Effector memory CD4-positive, alpha-beta T cell (primary cell): ENCODE results near the gene PLOD1.
"Not testable (repeated sequence)": the region's sequence is repeated elsewhere in the genome, so short reads cannot be mapped to it uniquely, and the experiment has no call there.

Experiments
- DNase-seq, 3 donors: peaks; one replicate each; pipeline ENCODE4 v3.0.0-alpha.2; 2020
- H3K27ac ChIP-seq: 2 replicates; pipeline ENCODE4 v1.7.0; 2013; ENCODE audit warnings: mild to moderate bottlenecking, low read length, moderate library complexity; ENCODE audit not compliant: insufficient read depth, poor library complexity, severe bottlenecking
- H3K27me3 ChIP-seq: replicated peaks from 2 replicates; pipeline ENCODE4 v1.7.0; 2013; ENCODE audit warnings: mild to moderate bottlenecking, low read length; ENCODE audit not compliant: insufficient read depth, control insufficient read depth, poor library complexity, severe bottlenecking
- H3K36me3 ChIP-seq: 2 replicates; pipeline ENCODE4 v1.7.0; 2013; ENCODE audit warnings: mild to moderate bottlenecking, low read length, moderate library complexity; ENCODE audit not compliant: control insufficient read depth, insufficient read depth
- H3K4me1 ChIP-seq: 2 replicates; pipeline ENCODE4 v1.7.0; 2013; ENCODE audit warnings: low read length, mild to moderate bottlenecking; ENCODE audit not compliant: control insufficient read depth, insufficient read depth, poor library complexity, severe bottlenecking
- H3K4me3 ChIP-seq: 2 replicates; pipeline ENCODE4 v1.7.0; 2013; ENCODE audit warnings: low read length, low read depth, mild to moderate bottlenecking; ENCODE audit not compliant: insufficient read depth, poor library complexity, severe bottlenecking
- H3K9me3 ChIP-seq: 2 replicates; pipeline ENCODE4 v1.7.0; 2013; ENCODE audit warnings: mild to moderate bottlenecking, low read length, moderate library complexity; ENCODE audit not compliant: control insufficient read depth
- total RNA-seq, 3 donors: gene quantifications; one replicate each; lab custom pipeline; 2026; lab: John Stamatoyannopoulos, UW

Gene PLOD1
- total RNA-seq = 3.1 to 6.6 (median 4.3) reads per million in 3 donors

- H3K27me3 ChIP-seq = no peaks in the 10 kb centered on the region
- peak; percentile 73 to 82 (median 80) for DNase-seq
- H3K36me3 ChIP-seq = no peaks in the 10 kb centered on the region
- no peaks in the 10 kb centered on the region for H3K9me3 ChIP-seq
- H3K4me1 ChIP-seq = peaks cover 14% of the 10 kb centered on the region
- H3K27ac ChIP-seq = peak within 1 kb of the TSS; percentile 37
- peak within 1 kb of the TSS; percentile 78 for H3K4me3 ChIP-seq
Measured at GRCh38 chr1:11934302-11935056, at the start of gene PLOD1. PLOD1 (plus strand) TSS chr1:11934717; CDS start chr1:11934780, 63 bp downstream.

- Histone ChIP-seq H3K27ac (no peak overlapping the region), H3K27me3 (no peaks in the 10 kb centered on the region), H3K36me3 (no peaks in the 10 kb centered on the region), H3K4me1 (no peaks in the 10 kb centered on the region), H3K9me3 (no peaks in the 10 kb centered on the region), H3K4me3 (no peak overlapping the region)
- DNase-seq = no peak
Measured at GRCh38 chr1:11885916-11886315, 48.6 kb upstream of the PLOD1 start.

GRCh38 chr1:11886986-11887665, 47.4 kb upstream of the PLOD1 start:
- no peaks in the 10 kb centered on the region for H3K4me1 ChIP-seq
- H3K9me3 ChIP-seq = no peaks in the 10 kb centered on the region
- no peaks in the 10 kb centered on the region for H3K36me3 ChIP-seq
- no peaks in the 10 kb centered on the region for H3K27me3 ChIP-seq
- DNase-seq = no peak
- H3K4me3 ChIP-seq = no peak overlapping the region
- no peak overlapping the region for H3K27ac ChIP-seq

GRCh38 chr1:11887666-11888007, 46.9 kb upstream of the PLOD1 start:
- no peaks in the 10 kb centered on the region for H3K27me3 ChIP-seq

GRCh38 chr1:11888206-11888876, 46.2 kb upstream of the PLOD1 start:
- no peaks in the 10 kb centered on the region for H3K36me3 ChIP-seq
- no peak overlapping the region for H3K27ac ChIP-seq
- no peaks in the 10 kb centered on the region for H3K4me1 ChIP-seq
- H3K4me3 ChIP-seq = no peak overlapping the region
- no peak for DNase-seq
- no peaks in the 10 kb centered on the region for H3K27me3 ChIP-seq
- H3K9me3 ChIP-seq = no peaks in the 10 kb centered on the region

More at GRCh38 chr1:11887666-11888007, 46.9 kb upstream of the PLOD1 start:
- no peaks in the 10 kb centered on the region for H3K4me1 ChIP-seq
- no peaks in the 10 kb centered on the region for H3K36me3 ChIP-seq
- H3K4me3 ChIP-seq = no peak overlapping the region
- H3K27ac ChIP-seq = no peak overlapping the region
- no peak for DNase-seq
- H3K9me3 ChIP-seq = no peaks in the 10 kb centered on the region

- Histone ChIP-seq H3K4me1 (no peaks in the 10 kb centered on the region), H3K4me3 (no peak overlapping the region), H3K27me3 (no peaks in the 10 kb centered on the region), H3K9me3 (no peaks in the 10 kb centered on the region), H3K27ac (no peak overlapping the region), H3K36me3 (no peaks in the 10 kb centered on the region)
- no peak for DNase-seq
Measured at GRCh38 chr1:11888877-11889208, 45.7 kb upstream of the PLOD1 start.

DNA sequence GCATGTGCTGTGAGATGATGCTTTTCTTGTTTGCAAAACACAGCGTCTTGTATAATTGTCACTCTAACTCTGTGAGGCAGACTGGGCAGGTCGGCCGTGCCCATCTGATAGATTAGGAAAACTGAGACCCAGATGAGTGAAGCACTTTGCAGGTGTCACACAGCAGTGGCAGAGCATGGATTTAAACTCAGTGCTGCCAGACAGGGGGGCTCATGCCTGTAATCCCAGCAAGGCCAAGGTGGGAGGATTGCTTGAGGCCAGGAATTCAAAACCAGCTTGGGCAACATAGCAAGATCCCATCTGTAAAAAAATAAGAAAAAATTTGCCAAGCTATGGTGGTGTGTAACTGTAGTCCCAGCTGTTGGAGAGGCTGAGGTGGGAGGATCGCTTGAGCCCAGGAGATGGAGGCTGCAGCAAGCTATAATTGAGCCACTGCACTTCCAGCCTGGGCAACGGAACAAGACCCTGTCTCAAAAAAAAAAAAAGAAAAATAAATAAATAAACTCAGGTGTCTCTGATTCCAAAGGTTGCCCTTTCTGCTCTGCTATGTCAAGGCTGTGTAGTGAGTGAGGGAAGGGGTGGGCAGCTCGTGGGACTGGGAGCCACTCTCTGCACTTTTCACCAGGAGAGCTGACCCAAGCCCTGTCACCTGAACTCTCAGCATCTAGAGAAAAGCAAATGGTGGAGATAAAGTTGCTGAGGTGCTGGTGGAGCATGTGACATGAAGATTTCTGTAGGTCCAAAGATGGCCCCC, 42.9 kb upstream of the PLOD1 start:
- H3K9me3 ChIP-seq = no peaks in the 10 kb centered on the region
- no peaks in the 10 kb centered on the region for H3K36me3 ChIP-seq
- H3K27ac ChIP-seq = no peak overlapping the region

DNA sequence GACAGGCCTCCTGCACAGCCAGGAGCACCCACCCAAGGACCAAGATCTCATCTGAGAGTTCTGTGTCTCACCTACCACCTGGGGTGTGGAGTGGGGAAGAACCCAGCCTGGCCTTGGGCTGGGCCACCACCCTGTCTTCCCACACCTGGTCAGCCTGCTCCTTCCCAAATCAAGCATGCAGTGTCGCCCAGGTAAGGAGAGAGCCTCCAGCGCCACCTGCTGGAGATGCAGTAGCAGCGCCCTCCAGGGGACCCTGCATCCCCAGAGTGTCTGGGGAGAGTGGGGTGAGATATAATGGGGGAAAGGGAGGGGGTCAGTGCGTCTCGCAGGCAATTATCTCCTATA, 40.6 kb upstream of the PLOD1 start:
- Histone ChIP-seq H3K9me3 (no peaks in the 10 kb centered on the region), H3K27me3 (peaks cover 16% of the 10 kb centered on the region), H3K4me1 (no peaks in the 10 kb centered on the region), H3K36me3 (no peaks in the 10 kb centered on the region), H3K27ac (no peak overlapping the region), H3K4me3 (no peak overlapping the region)
- DNase-seq = peak; percentile 37 to 61 (median 43)

More for the DNA sequence above, 42.9 kb upstream of the PLOD1 start:
- Histone ChIP-seq H3K27me3 (peaks cover 3% of the 10 kb centered on the region), H3K4me1 (no peaks in the 10 kb centered on the region), H3K4me3 (no peak overlapping the region)
- no peak for DNase-seq

GRCh38 chr1:11894501-11894900, 40.0 kb upstream of the PLOD1 start:
- not testable (repeated sequence) for H3K36me3 ChIP-seq, H3K4me3 ChIP-seq, H3K9me3 ChIP-seq, H3K27ac ChIP-seq, DNase-seq, H3K4me1 ChIP-seq
- H3K27me3 ChIP-seq = peaks cover 22% of the 10 kb centered on the region
